Fibroblast of peridontal ligament (primary cell): ENCODE measurements around the gene SPACA4.

Experiments
- DNase-seq: peaks from one replicate; pipeline ENCODE4 v3.0.0-alpha.2; 2010; ENCODE audit errors: extremely low read depth

The SPACA4 gene

GRCh38 chr19:48646722-48647216, 40.2 kb downstream of the SPACA4 start:
- DNase-seq: no peak

- no peak for DNase-seq
These were observed 41.6 kb downstream of the SPACA4 start for GRCh38 chr19:48648134-48648533.

- DNase-seq: no peak
These were observed 44.6 kb downstream of the SPACA4 start for GRCh38 chr19:48650974-48651682.

DNA sequence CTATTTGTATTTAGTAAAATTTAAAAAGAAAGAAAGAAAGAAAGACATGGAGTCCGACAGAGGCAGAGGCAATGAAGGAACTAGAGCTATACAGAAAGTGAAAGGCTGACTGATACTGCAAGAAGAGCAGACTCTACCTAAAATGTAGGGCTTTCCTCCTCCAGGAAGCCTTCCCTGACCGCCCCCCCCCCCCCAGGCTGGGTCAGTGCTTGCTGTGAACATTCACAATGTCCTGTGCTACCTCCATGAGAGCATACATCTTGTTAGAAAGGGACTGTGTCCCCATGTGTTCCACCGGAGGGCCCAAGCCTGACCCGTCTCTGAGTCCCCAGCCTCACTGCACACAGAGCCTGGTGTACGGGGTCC, 45.1 kb downstream of the SPACA4 start:
- no peak for DNase-seq

DNA sequence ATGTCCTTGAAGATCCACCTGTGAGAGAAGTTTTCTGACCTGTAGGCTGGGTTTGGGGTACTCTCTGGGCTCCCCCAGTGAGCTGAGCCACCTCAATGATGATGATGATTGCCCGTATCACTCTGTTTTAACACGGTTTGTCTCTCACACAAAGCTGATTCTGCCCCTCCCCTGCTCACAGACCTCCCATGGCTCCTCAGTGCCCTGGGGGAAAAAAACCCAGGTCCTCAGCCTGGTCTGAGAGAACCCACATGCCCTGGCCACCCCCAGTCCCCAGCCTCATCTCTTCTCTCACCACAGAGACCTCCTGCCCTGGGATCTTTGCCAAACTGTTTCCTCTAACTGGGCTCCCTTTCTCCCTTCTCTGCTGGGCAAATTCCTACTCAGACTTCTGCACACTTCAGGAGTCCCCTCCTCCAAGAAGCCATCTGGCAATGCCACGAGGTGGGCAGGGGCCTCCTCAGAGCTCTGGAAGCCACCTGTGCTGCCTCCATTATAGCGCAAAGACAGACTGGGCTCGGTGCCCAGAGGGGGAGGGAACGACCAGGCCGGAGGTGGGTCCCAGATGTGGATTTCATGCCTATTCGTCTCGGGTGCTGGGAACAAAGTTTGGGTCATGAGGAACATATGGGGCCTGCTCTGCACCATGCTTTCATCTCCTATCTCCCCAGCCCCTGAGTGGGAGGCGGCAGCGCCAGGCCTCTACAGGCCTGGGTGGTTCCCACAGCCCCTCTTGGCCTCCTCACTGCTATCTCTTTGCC, 47.9 kb downstream of the SPACA4 start:
- no peak for DNase-seq

- DNase-seq: peak; percentile 89
These were observed 50.4 kb downstream of the SPACA4 start for GRCh38 chr19:48656840-48657474.
